Umbilical cord (tissue), 2 donors: Measurements from ENCODE around the gene DDAH1. TPM values are rescaled to one million over a fixed set of nuclear protein-coding genes. Genes with fewer than 3 reads are reported as not detected.
A peak's percentile ranks its signal among the peaks of the same experiment; 100 is the strongest.

Source experiments
- DNase-seq: peaks from one replicate; pipeline ENCODE4 v3.0.0-alpha.2; 2015; ENCODE audit warnings: low spot score
- total RNA-seq: library from RNA; depleted of rRNA; stranded (reverse); fragments of >200 nt; gene quantifications from one replicate; pipeline ENCODE4 v1.2.3, GENCODE V29; 2014; ENCODE audit warnings: low replicate concordance; ENCODE audit not compliant: insufficient read depth

DDAH1 gene
- total RNA-seq, 1 donor from 2014 or later = 57.3 TPM

GRCh38 chr1:85276215-85276977 lies 188.6 kb downstream of the DDAH1 start, which contains the start of gene BCL10:
Gene BCL10 (minus strand): TSS chr1:85276632. CDS start chr1:85276352, 280 bp downstream.
- DNase-seq = peak; percentile 99

- DNase-seq = no peak
Observed at GRCh38 chr1:85275701-85276214, 189.2 kb downstream of the DDAH1 start.

GRCh38 chr1:85274969-85275453 lies 189.9 kb downstream of the DDAH1 start:
- DNase-seq = peak; percentile 64

GRCh38 chr1:85273397-85273796 lies 191.6 kb downstream of the DDAH1 start:
- no peak for DNase-seq

- DNase-seq = no peak
Observed at GRCh38 chr1:85268801-85269585, 196.0 kb downstream of the DDAH1 start.

Other genes with a start within 250 kb of the DDAH1 start
- 22.9 TPM for gene C1orf52, start 205.5 kb downstream of the DDAH1 start, total RNA-seq
- 24.6 TPM for gene BCL10, start 188.5 kb downstream of the DDAH1 start, total RNA-seq
- gene CCN1, start 115.6 kb upstream of the DDAH1 start, total RNA-seq = 202 TPM
- gene ZNHIT6, start 243.3 kb upstream of the DDAH1 start, total RNA-seq = 15.4 TPM